GM12875 (cell line): ENCODE results near the gene ZFAND2A.
"Not testable (repeated sequence)": the region's sequence is repeated elsewhere in the genome, so short reads cannot be mapped to it uniquely, and the experiment has no call there.

Experiments
- H3K4me3 ChIP-seq: one replicate; pipeline ENCODE4 v1.5.1; 2011; ENCODE audit warnings: low read depth, low read length, control low read depth
- TF ChIP-seq, protein P1 (sequence below): IDR thresholded peaks from 2 replicates; pipeline ENCODE4 v1.5.1; 2011; ENCODE audit warnings: low read depth, mild to moderate bottlenecking, control low read depth, inconsistent platforms, low read length, moderate library complexity, borderline replicate concordance; ENCODE audit not compliant: insufficient read depth

ZFAND2A gene

DNA sequence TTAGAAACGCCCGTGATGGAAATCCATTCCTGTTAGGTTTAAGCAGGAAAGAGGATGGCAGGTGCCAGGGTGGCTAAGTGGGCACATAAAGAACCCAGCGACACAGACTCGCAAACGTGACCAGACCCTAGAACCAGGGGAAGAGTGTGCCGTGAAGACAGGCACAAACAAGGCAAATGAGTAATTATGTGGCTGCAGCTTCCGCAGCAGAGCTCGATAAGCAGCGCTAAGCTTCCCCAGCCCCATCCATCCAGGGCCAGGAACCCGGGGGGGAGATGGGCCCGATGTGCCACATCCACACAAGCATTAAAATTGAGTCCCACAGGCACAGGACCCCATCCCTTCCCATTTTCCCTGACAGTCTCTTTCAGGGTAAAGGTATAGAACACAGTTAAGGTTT is 14.0 kb upstream of the ZFAND2A start:
- TF ChIP-seq, protein P1, sequence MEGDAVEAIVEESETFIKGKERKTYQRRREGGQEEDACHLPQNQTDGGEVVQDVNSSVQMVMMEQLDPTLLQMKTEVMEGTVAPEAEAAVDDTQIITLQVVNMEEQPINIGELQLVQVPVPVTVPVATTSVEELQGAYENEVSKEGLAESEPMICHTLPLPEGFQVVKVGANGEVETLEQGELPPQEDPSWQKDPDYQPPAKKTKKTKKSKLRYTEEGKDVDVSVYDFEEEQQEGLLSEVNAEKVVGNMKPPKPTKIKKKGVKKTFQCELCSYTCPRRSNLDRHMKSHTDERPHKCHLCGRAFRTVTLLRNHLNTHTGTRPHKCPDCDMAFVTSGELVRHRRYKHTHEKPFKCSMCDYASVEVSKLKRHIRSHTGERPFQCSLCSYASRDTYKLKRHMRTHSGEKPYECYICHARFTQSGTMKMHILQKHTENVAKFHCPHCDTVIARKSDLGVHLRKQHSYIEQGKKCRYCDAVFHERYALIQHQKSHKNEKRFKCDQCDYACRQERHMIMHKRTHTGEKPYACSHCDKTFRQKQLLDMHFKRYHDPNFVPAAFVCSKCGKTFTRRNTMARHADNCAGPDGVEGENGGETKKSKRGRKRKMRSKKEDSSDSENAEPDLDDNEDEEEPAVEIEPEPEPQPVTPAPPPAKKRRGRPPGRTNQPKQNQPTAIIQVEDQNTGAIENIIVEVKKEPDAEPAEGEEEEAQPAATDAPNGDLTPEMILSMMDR = no peak

DNA sequence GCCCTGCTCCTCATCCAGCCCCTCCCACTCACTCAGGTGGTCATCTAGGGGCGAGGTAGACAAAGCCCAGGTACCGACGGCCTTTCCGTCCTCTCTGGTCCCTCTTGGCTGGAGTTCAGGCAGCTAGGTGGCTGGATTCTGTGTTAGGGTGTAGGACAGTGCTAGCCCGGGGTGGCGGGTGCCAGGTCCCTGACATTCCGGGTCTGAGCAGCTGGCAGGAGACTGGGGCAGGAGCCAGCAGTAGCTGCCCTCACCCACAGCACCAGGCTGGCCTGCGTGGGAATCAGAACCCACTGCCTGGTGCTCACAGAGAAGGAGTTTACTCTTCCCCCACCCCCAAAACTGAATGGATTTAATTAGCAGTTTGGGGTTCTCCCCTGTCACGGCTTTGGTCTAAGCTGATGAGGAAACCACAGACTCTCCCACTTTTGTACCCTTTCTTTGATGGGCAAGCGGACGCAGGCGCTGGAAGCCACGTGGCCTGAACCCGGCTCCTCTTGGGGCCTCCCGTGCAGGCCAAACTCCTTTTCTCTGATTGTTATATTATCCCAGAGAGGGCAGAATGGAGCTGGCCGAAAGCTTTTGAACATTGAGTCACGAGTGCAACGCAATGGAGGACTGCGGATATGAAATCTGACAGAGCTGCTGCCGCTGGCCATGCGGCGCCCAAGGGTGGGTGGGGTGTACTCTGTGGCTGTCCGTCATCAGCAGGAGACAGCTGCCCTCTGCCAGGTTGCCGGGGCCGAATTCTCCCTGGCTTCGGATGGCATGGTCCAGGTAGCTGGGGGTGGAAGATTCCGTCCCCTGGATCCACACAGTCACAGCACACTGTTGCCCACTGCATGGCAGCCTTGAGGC is 12.9 kb upstream of the ZFAND2A start:
- TF ChIP-seq, protein P1 = no peak
- no peak overlapping the region for H3K4me3 ChIP-seq

More for the DNA sequence above, 14.0 kb upstream of the ZFAND2A start:
- no peak overlapping the region for H3K4me3 ChIP-seq

DNA sequence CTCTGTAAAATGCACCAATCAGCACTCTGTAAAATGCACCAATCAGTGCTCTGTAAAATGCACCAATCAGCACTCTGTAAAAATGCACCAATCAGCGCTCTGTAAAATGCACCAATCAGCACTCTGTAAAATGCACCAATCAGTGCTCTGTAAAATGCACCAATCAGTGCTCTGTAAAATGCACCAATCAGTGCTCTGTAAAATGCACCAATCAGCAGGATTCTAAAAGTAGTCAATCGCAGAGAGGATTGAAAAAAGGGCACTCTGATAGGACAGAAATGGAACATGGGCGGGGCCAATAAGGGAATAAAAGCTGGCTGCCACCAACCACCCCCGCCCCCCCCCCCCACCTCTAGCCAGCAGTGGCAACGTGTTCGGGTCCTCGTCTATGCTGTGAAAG is 11.5 kb upstream of the ZFAND2A start:
- H3K4me3 ChIP-seq = not testable (repeated sequence)

DNA sequence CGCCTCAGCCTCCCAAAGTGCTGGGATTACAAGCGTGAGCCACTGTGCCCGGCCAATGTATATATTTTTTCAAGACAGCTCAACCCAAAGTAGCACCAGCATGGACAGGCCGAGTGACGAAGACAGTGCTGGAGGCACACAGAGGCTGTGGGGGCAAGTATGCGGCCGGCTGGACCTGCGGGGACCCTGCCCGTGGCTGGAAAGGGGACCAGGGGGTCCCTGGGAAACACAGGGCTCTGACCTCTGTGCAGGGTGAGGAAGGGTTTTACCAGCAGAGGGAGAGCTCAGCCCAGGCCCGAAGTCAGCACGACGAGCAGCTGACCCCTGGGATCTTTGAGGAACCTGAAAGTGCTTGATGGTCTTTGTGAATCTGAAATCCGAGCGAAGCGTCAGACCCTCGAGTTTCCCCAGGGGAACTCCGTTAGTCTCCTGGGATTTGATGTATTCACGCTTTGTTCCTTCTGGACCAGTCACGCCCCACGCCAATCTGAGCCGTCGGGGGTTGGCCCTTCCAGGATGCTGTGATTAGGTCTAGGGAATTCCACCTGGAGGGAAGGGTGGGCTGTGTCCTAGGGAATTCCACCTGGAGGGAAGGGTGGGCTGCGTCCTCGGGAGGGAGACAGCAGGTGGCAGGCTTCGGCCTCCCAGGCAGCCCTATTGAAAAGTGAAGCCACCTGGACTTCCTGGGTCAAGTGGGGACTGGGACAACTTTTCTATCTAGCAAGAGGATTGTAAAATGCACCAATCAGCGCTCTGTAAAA is 10.9 kb upstream of the ZFAND2A start:
- TF ChIP-seq, protein P1 = no peak
- H3K4me3 ChIP-seq = no peak overlapping the region

DNA sequence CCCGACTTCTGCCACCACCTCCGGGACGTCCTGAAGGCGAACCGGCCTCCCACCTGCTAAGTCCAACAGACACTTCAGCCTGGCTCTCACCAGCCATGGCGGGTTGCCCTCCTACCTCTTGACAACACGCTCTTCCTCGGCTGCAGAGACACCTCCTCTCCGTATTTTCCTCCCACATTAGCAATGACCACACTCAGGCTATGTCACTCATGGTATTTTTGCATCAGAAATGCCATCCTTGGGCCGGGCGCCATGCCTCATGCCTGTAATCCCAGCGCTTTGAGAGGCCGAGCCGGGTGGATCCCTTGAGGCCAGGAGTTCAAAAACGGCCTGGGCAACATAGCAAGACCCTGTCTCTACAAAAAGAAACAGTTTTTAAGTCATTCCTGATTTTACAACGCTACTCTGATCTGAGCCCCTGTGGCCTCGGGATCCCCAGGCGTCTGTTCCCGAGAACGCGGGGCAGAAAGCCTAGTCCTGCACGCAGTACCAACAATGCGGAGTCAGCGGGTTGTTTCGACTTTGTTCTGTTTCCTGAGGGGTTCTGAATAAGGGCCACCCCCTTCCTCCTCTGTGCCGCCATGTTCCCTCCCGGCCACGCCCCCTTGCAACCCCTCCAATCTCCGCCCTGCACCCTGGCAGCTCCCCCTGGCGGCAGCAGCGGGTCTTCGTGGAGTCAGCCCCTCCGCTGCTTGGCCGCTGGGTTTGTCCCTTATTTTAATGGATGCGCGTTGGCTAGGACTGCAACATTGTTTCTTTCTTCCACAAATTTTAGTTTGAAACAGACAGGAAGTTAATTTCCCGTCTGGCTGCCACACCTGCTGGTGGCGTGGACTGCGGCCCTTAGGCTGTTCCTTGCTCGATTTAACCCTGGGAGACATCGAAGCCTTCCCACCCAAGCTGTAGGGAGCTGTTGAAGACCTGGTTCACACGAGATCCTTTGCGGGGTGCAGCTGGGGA is 9.7 kb upstream of the ZFAND2A start:
- TF ChIP-seq, protein P1 = peak; percentile 93
- peak overlapping the region; percentile 34 for H3K4me3 ChIP-seq

DNA sequence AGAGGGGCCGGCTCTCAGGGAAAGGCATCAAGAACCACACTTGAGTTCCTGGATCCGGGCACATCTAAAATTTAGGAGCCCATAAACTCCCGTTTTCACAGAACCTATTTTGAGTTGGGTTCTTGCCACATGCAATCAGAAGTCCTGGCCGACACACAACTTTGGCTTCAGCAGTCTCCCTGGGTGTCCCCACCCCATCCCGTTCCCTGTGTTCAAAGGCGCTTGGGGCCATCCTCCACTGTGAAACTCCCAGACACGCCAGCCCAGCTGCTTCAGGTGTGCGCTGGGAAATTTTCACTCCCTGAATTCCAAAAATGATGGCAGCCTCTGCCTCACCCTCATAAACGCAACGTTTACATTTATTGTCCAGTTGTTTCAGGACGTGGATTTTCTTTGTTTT is 8.4 kb upstream of the ZFAND2A start:
- no peak overlapping the region for H3K4me3 ChIP-seq
- TF ChIP-seq, protein P1 = no peak

DNA sequence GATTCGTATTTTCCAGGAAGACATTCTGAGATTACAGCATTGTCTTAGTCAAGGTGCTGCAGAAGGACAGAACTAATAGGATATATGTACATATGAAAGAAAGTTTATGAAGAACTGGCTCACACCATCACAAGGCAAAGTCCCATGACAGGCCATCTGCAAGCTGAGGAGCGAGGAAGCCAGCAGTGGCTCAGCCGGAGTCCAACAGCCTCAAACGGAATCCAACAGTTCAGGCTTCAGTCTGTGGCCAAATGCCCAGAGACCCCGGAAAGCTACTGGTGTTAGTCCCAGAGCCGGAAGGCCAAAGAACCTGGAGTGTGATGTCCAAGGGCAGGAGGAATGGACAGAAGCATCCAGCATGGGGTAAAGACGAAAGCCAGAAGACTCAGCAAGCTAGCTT is 4.4 kb upstream of the ZFAND2A start:
- TF ChIP-seq, protein P1 = no peak

More for the DNA sequence above, 4.4 kb upstream of the ZFAND2A start:
- H3K4me3 ChIP-seq = no peak overlapping the region
